HepG2 (cell line): ENCODE results near the gene MOB3C. TPM values are rescaled to one million over a fixed set of nuclear protein-coding genes. Genes with fewer than 3 reads are reported as not detected.

Experiments used
- ATAC-seq: fragments of 200-7000 bp; cut with Tn5 transposase; 3 replicates; pipeline ENCODE4 v1.9.1; 2020; ENCODE audit warnings: mild to moderate bottlenecking, moderate library complexity
- BruUV-seq: library from RNA; stranded (reverse); fragments of 400-500 nt; replicated peaks from 2 replicates; lab custom pipeline; 2021; lab: Mats Ljungman, UMichigan
- CTCF ChIA-PET: fragments of 300-600 bp; formaldehyde crosslinking; extraction: SDS; loops from one replicate; lab custom pipeline; 2021; ENCODE audit warnings: low total read pairs, inconsistent platforms, low intra/inter-chr PET ratio; lab: Yijun Ruan, JAX
- POLR2A ChIA-PET: fragments of 350-600 bp; sonication (Branson Sonifier 250); formaldehyde crosslinking; loops from one replicate; lab custom pipeline; 2020; ENCODE audit warnings: antibody characterized with exemption, inconsistent platforms; lab: Yijun Ruan, JAX
- DNase-seq: peaks from one replicate; pipeline ENCODE4 v3.0.0-alpha.2; 2015; ENCODE audit warnings: low spot score
- FAIRE-seq: peaks from 3 replicates; lab custom pipeline; 2011; peaks lifted over from hg19 to GRCh38; lab: Jason Lieb, UNC
- H2AFZ ChIP-seq: one replicate; pipeline ENCODE4 v1.6.1; 2011; ENCODE audit warnings: low read length, inconsistent platforms
- H3K27ac ChIP-seq: fragments of 300-600 bp; 3 replicates; pipeline ENCODE4 v1.8.0; 2011; ENCODE audit warnings: mixed run types, mild to moderate bottlenecking, mixed read lengths, low read length, inconsistent platforms; ENCODE audit not compliant: insufficient read depth; ENCODE audit errors: extremely low read length
- H3K27me3 ChIP-seq, 2 experiments: fragments of 200-600 bp in 1 of 2; 2 replicates in 1 of 2; 3 replicates in 1 of 2; pipeline versions ENCODE4 v1.6.0 to v1.8.0; 2011; ENCODE audit warnings: low read length in 2 of 2, mild to moderate bottlenecking in 2 of 2, moderate library complexity in 2 of 2, inconsistent platforms in 1 of 2; ENCODE audit not compliant: insufficient read depth in 2 of 2, control insufficient read depth in 1 of 2
- H3K36me3 ChIP-seq, 2 experiments: fragments of 200-600 bp in 1 of 2; replicated peaks in 1 of 2; 2 replicates in 1 of 2; 3 replicates in 1 of 2; pipeline versions ENCODE4 v1.5.1 to v1.8.0; 2011; ENCODE audit warnings: low read length in 2 of 2, inconsistent platforms in 1 of 2; ENCODE audit not compliant: insufficient read depth in 2 of 2, control insufficient read depth in 1 of 2
- H3K4me1 ChIP-seq: 2 replicates; pipeline ENCODE4 v1.5.1; 2012; ENCODE audit warnings: low read length, inconsistent platforms; ENCODE audit not compliant: insufficient read depth
- H3K4me2 ChIP-seq: 2 replicates; pipeline ENCODE4 v1.6.0; 2011; ENCODE audit warnings: low read depth, low read length, inconsistent platforms
- H3K4me3 ChIP-seq, 3 experiments: fragments of 200-600 bp in 1 of 3; sonication (generic), shearing (Covaris generic) in 1 of 3; replicated peaks in 1 of 3; 2 replicates each; pipeline ENCODE4 v1.5.1; 2011 to 2016; ENCODE audit warnings: low read length in 3 of 3, inconsistent platforms in 2 of 3, low read depth in 2 of 3, mild to moderate bottlenecking in 2 of 3, control low read depth in 1 of 3, mixed read lengths in 1 of 3; ENCODE audit not compliant: insufficient read depth in 1 of 3
- H3K79me2 ChIP-seq: one replicate; pipeline ENCODE4 v1.6.1; 2011; ENCODE audit warnings: low read length, inconsistent platforms; ENCODE audit not compliant: insufficient read depth
- H3K9ac ChIP-seq: 2 replicates; pipeline ENCODE4 v1.6.0; 2011; ENCODE audit warnings: mild to moderate bottlenecking, low read depth, low read length, inconsistent platforms; ENCODE audit not compliant: insufficient read depth
- H3K9me3 ChIP-seq: 2 replicates; pipeline ENCODE4 v1.5.1; 2012; ENCODE audit warnings: mild to moderate bottlenecking, low read length
- H4K20me1 ChIP-seq: 2 replicates; pipeline ENCODE4 v1.6.0; 2011; ENCODE audit warnings: inconsistent platforms, mild to moderate bottlenecking, low read length, moderate library complexity; ENCODE audit not compliant: insufficient read depth
- CHD2 ChIP-seq: IDR thresholded peaks from 2 replicates; pipeline ENCODE4 v1.6.1; 2011; ENCODE audit warnings: low read depth, low read length, improper control_type of control experiment
- DRAP1 ChIP-seq: IDR thresholded peaks from 2 replicates; pipeline ENCODE4 v1.6.1; 2016; ENCODE audit warnings: missing genetic modification reagents, missing compliant biosample characterization
- HNF4A ChIP-seq: sonication (generic); formaldehyde crosslinking; IDR thresholded peaks from 2 replicates; pipeline ENCODE4 v1.4.0; 2020; ENCODE audit warnings: missing genetic modification reagents
- IKZF1 ChIP-seq: fragments of 450-650 bp; IDR thresholded peaks from 2 replicates; pipeline ENCODE4 v1.7.1; 2016
- IRF1 ChIP-seq: sonication (generic); formaldehyde crosslinking; IDR thresholded peaks from 2 replicates; pipeline ENCODE4 v1.4.0; 2020; ENCODE audit warnings: low read depth, mild to moderate bottlenecking, missing genetic modification reagents
- RXRB ChIP-seq: IDR thresholded peaks from 2 replicates; pipeline ENCODE4 v1.6.1; 2016; ENCODE audit warnings: borderline replicate concordance, missing genetic modification reagents, missing compliant biosample characterization
- SMAD9 ChIP-seq: sonication (generic); formaldehyde crosslinking; IDR thresholded peaks from 2 replicates; pipeline ENCODE4 v1.5.1; 2020; ENCODE audit warnings: mild to moderate bottlenecking, missing genetic modification reagents
- ZC3H13 ChIP-seq: sonication (generic); formaldehyde crosslinking; IDR thresholded peaks from 2 replicates; pipeline ENCODE4 v1.8.1; 2023; ENCODE audit warnings: mild to moderate bottlenecking, missing genetic modification reagents, moderate library complexity
- ZMAT5 ChIP-seq: sonication (generic); formaldehyde crosslinking; IDR thresholded peaks from 2 replicates; pipeline ENCODE4 v1.5.0; 2020; ENCODE audit warnings: mild to moderate bottlenecking, low read depth, missing genetic modification reagents, borderline replicate concordance
- ZNF101 ChIP-seq: sonication (generic); formaldehyde crosslinking; IDR thresholded peaks from 2 replicates; pipeline ENCODE4 v1.4.0; 2020; ENCODE audit warnings: mild to moderate bottlenecking, low read depth, missing genetic modification reagents, borderline replicate concordance
- ZNF230 ChIP-seq: sonication (generic); formaldehyde crosslinking; IDR thresholded peaks from 2 replicates; pipeline ENCODE4 v1.4.0; 2020; ENCODE audit warnings: mild to moderate bottlenecking, missing genetic modification reagents
- ZNF768 ChIP-seq: sonication (generic); formaldehyde crosslinking; IDR thresholded peaks from 2 replicates; pipeline ENCODE4 v1.4.0; 2020; ENCODE audit warnings: missing genetic modification reagents
- WGBS: methylation state at CpG from one replicate; pipeline ENCODE4 v1.1.6; 2017; ENCODE audit warnings: low lambda C conversion rate; 5-methylcytosine and 5-hydroxymethylcytosine counted together
- in situ Hi-C: cut with HindIII; loops from 2 replicates; pipeline ENCODE4 v1.10.0; 2017; ENCODE audit warnings: low pct_unique_long_range_greater_than_20kb; ENCODE audit not compliant: extremely low pct_ligation_motif_present
- intact Hi-C: fragments of 100-400 bp; cut with micrococcal nuclease; formaldehyde crosslinking; loops from one replicate; pipeline ENCODE4 v1.10.0; 2022; ENCODE audit not compliant: unreplicated experiment
- polyA plus RNA-seq, 8 experiments: library from polyadenylated mRNA; depleted of rRNA in 3 of 8; stranded (reverse) in 7 of 8; unstranded in 1 of 8; fragments of >200 nt; fragmentation: Illumina TruSeq in 4 of 8; extraction: Trizol in 4 of 8; gene quantifications; 2 replicates each; pipeline versions ENCODE4 v1.2.1 to v1.2.3, GENCODE V29; 2011 to 2016; ENCODE audit warnings: low read depth in 4 of 8, missing spikeins in 1 of 8, mixed read lengths in 1 of 8; ENCODE audit not compliant: insufficient read depth in 1 of 8
- total RNA-seq, 5 experiments: library from RNA; depleted of rRNA; stranded (reverse); fragments of >200 nt; fragmentation: Illumina TruSeq; extraction: Trizol; gene quantifications; 2 replicates each; pipeline ENCODE4 v1.2.3, GENCODE V29; 2016; ENCODE audit warnings: low read depth in 1 of 5
- TF ChIP-seq, protein P1 (sequence below): sonication (generic); formaldehyde crosslinking; IDR thresholded peaks from 2 replicates; pipeline ENCODE4 v1.9.0; 2021; ENCODE audit warnings: missing genetic modification reagents, borderline replicate concordance
- TF ChIP-seq, protein P2 (sequence below): sonication (generic); formaldehyde crosslinking; IDR thresholded peaks from 2 replicates; pipeline ENCODE4 v1.5.1; 2020; ENCODE audit warnings: missing genetic modification reagents, mild to moderate bottlenecking, borderline replicate concordance

MOB3C gene
- total and polyA plus RNA-seq, 2 of the 13 experiments (the other 11 are each of a cell fraction or from before 2014, with no cell fraction given): 3.5 to 4.1 TPM

DNA sequence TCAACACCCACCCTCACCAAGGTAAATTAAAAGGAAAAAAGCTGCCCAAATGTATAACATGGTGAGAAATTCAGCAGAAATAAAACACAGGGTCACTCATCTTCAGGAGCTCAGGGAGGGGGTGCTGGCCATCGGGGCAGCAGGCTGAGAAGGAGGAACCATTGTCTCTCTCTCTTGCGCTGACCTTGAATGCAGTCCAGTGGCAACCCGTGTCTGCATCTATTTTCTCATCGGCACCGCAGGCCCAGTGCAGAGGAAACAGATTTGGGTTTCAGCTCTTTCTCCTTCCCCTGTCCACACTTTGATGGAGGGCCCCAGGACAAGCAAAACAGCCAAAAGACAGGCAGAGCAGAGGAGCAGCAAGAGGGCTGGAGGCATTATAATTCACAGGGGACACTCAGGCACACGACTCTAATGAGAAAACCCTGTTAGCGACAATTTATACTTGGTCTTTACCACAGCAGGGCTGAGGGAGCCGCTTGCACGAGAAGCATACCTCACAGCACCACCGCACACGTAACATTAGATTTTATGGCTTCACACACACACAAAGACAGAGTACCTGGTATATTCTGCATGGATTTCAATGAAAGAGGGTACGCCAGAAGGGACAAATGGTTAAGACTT is 31.2 kb downstream of the MOB3C start:
- intact Hi-C loops: no loop called here
- no peak overlapping the region for H3K4me2 ChIP-seq
- ATAC-seq (no peak), FAIRE-seq (no peak), DNase-seq (no peak)
- no peaks in the 10 kb centered on the region for H3K79me2 ChIP-seq
- no peaks in the 10 kb centered on the region for H4K20me1 ChIP-seq
- TF ChIP-seq CHD2 (no peak), RXRB (CRISPR knock-in tag) (no peak), HNF4A (no peak), DRAP1 (no peak), ZNF230 (CRISPR knock-in tag) (no peak), ZNF768 (CRISPR knock-in tag) (no peak)
- no TSS peak for BruUV-seq
- H3K4me1 ChIP-seq: peaks cover 6% of the 10 kb centered on the region
- H2AFZ ChIP-seq: no peak overlapping the region
- H3K36me3 ChIP-seq: peaks cover 11 to 63% of the 10 kb centered on the region in 2 experiments; a peak in 4 of 5 replicates
- in situ Hi-C loops: no loop called here
- no peak overlapping the region for H3K27ac ChIP-seq
- H3K27me3 ChIP-seq: no peaks in the 10 kb centered on the region
- POLR2A ChIA-PET: no interaction called here
- no peaks in the 10 kb centered on the region for H3K9me3 ChIP-seq
- WGBS: 94% methylated on average over 12 of the region's 12 CpGs
- H3K9ac ChIP-seq: no peak overlapping the region
- no peak overlapping the region for H3K4me3 ChIP-seq
- CTCF ChIA-PET: no interaction called here

- ATAC-seq (no peak), FAIRE-seq (no peak), DNase-seq (no peak)
- no peak overlapping the region for H3K4me2 ChIP-seq
- H3K4me1 ChIP-seq: peaks cover 6% of the 10 kb centered on the region
- no peak overlapping the region for H3K27ac ChIP-seq
- no peaks in the 10 kb centered on the region for H3K9me3 ChIP-seq
- H3K79me2 ChIP-seq: no peaks in the 10 kb centered on the region
- WGBS: 98% methylated on average over 5 of the region's 5 CpGs
- ChIA-PET CTCF (no interaction called here), POLR2A (no interaction called here)
- H3K4me3 ChIP-seq: no peak overlapping the region
- in situ Hi-C loops: no loop called here
- no peaks in the 10 kb centered on the region for H3K27me3 ChIP-seq
- no peak overlapping the region for H3K9ac ChIP-seq
- H3K36me3 ChIP-seq: peaks cover 17 to 59% of the 10 kb centered on the region in 2 experiments; a peak in 4 of 5 replicates
- no peak overlapping the region for H2AFZ ChIP-seq
- intact Hi-C loops: no loop called here
- BruUV-seq: no TSS peak
- no peaks in the 10 kb centered on the region for H4K20me1 ChIP-seq
- TF ChIP-seq ZNF101 (CRISPR knock-in tag) (no peak), SMAD9 (CRISPR knock-in tag) (no peak), ZMAT5 (no peak), IRF1 (no peak), IKZF1 (no peak), ZC3H13 (no peak)
- TF ChIP-seq, protein P1, sequence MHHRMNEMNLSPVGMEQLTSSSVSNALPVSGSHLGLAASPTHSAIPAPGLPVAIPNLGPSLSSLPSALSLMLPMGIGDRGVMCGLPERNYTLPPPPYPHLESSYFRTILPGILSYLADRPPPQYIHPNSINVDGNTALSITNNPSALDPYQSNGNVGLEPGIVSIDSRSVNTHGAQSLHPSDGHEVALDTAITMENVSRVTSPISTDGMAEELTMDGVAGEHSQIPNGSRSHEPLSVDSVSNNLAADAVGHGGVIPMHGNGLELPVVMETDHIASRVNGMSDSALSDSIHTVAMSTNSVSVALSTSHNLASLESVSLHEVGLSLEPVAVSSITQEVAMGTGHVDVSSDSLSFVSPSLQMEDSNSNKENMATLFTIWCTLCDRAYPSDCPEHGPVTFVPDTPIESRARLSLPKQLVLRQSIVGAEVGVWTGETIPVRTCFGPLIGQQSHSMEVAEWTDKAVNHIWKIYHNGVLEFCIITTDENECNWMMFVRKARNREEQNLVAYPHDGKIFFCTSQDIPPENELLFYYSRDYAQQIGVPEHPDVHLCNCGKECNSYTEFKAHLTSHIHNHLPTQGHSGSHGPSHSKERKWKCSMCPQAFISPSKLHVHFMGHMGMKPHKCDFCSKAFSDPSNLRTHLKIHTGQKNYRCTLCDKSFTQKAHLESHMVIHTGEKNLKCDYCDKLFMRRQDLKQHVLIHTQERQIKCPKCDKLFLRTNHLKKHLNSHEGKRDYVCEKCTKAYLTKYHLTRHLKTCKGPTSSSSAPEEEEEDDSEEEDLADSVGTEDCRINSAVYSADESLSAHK (CRISPR knock-in tag): no peak
- TF ChIP-seq, protein P2, sequence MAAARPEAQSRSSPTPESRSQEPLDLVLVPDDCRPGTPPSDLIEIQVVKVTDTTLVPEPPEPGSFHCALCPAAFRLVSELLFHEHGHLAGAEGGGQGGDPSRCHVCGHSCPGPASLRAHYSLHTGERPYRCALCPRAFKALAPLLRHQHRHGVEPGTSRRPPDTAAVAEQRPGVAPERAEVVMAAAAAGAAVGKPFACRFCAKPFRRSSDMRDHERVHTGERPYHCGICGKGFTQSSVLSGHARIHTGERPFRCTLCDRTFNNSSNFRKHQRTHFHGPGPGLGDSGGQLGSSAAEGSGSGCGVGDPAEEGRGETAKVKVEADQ (CRISPR knock-in tag): no peak
Observed at GRCh38 chr1:46583494-46583893, 33.1 kb downstream of the MOB3C start.
